Panc1 (cell line): ENCODE results near the gene FARS2. TPM values are rescaled to one million over a fixed set of nuclear protein-coding genes. Genes with fewer than 3 reads are reported as not detected.

Source experiments
- ATAC-seq: fragments of 200-7000 bp; cut with Tn5 transposase; 2 replicates; pipeline ENCODE4 v1.9.1; 2020; ENCODE audit warnings: mild to moderate bottlenecking, moderate library complexity
- BruUV-seq: library from RNA; stranded (reverse); fragments of 400-500 nt; replicated peaks from 2 replicates; lab custom pipeline; 2021; lab: Mats Ljungman, UMichigan
- CTCF ChIA-PET: fragments of 300-600 bp; sonication (Branson Sonifier 250); formaldehyde crosslinking; loops from one replicate; lab custom pipeline; 2022; ENCODE audit warnings: antibody characterized with exemption; lab: Charles Lee
- POLR2A ChIA-PET: fragments of 300-600 bp; sonication (Branson Sonifier 250); formaldehyde crosslinking; loops from one replicate; lab custom pipeline; 2022; ENCODE audit warnings: antibody characterized with exemption; lab: Charles Lee
- DNase-seq: peaks from one replicate; pipeline ENCODE4 v3.0.0-alpha.2; 2010; ENCODE audit warnings: low read depth, low spot score
- H3K27ac ChIP-seq: 2 replicates; pipeline ENCODE4 v1.5.1; 2011; ENCODE audit warnings: mild to moderate bottlenecking, low read length, inconsistent platforms
- H3K27me3 ChIP-seq: fragments of 200-500 bp; sonication (Bioruptor generic); 2 replicates; pipeline ENCODE4 v1.6.0; 2014; ENCODE audit warnings: low read length, inconsistent platforms; ENCODE audit not compliant: control insufficient read depth, insufficient read depth
- H3K36me3 ChIP-seq: fragments of 200-500 bp; sonication (Bioruptor generic); 2 replicates; pipeline ENCODE4 v1.5.1; 2014; ENCODE audit warnings: inconsistent platforms, mild to moderate bottlenecking, low read length, moderate library complexity; ENCODE audit not compliant: control insufficient read depth, insufficient read depth
- H3K4me1 ChIP-seq: 2 replicates; pipeline ENCODE4 v1.5.1; 2011; ENCODE audit warnings: inconsistent platforms, mild to moderate bottlenecking, low read length, moderate library complexity; ENCODE audit not compliant: control insufficient read depth, insufficient read depth
- H3K4me3 ChIP-seq, 2 experiments: 2 replicates each; pipeline ENCODE4 v1.5.1; 2011 to 2012; ENCODE audit warnings: low read depth in 2 of 2, low read length in 2 of 2, mild to moderate bottlenecking in 2 of 2, inconsistent platforms in 1 of 2, moderate library complexity in 1 of 2
- H3K9me3 ChIP-seq: fragments of 200-500 bp; sonication (Bioruptor generic); 2 replicates; pipeline ENCODE4 v1.5.1; 2014; ENCODE audit warnings: low read depth, mild to moderate bottlenecking, inconsistent platforms, low read length, moderate library complexity; ENCODE audit not compliant: control insufficient read depth, insufficient read depth
- POLR2AphosphoS5 ChIP-seq: IDR thresholded peaks from 2 replicates; pipeline ENCODE4 v1.6.1; 2012; ENCODE audit warnings: mild to moderate bottlenecking, low read depth, low read length, moderate library complexity
- SIN3A ChIP-seq: IDR thresholded peaks from 2 replicates; pipeline ENCODE4 v1.6.1; 2012; ENCODE audit warnings: low read depth, mild to moderate bottlenecking, low read length, moderate library complexity, borderline replicate concordance; ENCODE audit not compliant: insufficient read depth
- TCF7L2 ChIP-seq: IDR thresholded peaks from 2 replicates; pipeline ENCODE4 v1.6.1; 2011; ENCODE audit warnings: mild to moderate bottlenecking, low read depth, low read length, inconsistent platforms
- in situ Hi-C: cut with HindIII; loops from 2 replicates; pipeline ENCODE4 v1.10.0; 2016; ENCODE audit warnings: low sequenced_read_pairs, low pct_unique_long_range_greater_than_20kb
- intact Hi-C: fragments of 100-400 bp; cut with micrococcal nuclease; formaldehyde crosslinking; loops from one replicate; pipeline ENCODE4 v1.10.0; 2022; ENCODE audit not compliant: unreplicated experiment
- total RNA-seq: library from RNA; stranded (reverse); gene quantifications from one replicate; pipeline ENCODE4 v1.2.1, GENCODE V29; 2021; ENCODE audit not compliant: unreplicated experiment
- TF ChIP-seq, protein P1 (sequence below), 2 experiments: IDR thresholded peaks; 2 replicates each; pipeline ENCODE4 v1.6.1; 2011 to 2012; ENCODE audit warnings: low read depth in 2 of 2, control low read depth in 1 of 2, low read length in 1 of 2, mild to moderate bottlenecking in 1 of 2, moderate library complexity in 1 of 2; ENCODE audit not compliant: insufficient read depth in 1 of 2
- TF ChIP-seq, protein P2 (sequence below): fragments of 450-650 bp; IDR thresholded peaks from 2 replicates; pipeline ENCODE4 v1.5.1; 2017; ENCODE audit warnings: mild to moderate bottlenecking

Gene FARS2
- total RNA-seq, 1 experiment from 2014 or later = 12.8 TPM

DNA sequence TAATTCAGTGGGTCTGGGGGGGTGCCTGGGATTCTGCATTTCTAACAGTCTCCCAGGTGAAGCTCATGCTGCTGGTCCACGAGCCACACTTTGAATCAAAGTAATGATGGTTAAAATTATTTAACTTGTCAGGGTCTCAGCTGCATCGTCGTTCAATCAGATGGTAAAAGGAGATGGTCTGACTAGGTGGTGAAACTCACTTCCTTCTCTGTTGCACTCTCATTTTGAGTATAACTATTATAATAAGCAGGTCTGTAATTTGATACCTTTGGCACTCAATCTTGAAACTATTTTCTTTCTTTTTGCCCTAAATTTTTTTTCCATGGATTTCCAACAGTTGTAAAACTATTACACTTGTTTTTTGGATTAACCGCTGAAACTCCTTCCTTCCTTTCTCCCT, 292.5 kb downstream of the FARS2 start:
- in situ Hi-C loops = no loop called here
- no peaks in the 10 kb centered on the region for H3K4me1 ChIP-seq

DNA sequence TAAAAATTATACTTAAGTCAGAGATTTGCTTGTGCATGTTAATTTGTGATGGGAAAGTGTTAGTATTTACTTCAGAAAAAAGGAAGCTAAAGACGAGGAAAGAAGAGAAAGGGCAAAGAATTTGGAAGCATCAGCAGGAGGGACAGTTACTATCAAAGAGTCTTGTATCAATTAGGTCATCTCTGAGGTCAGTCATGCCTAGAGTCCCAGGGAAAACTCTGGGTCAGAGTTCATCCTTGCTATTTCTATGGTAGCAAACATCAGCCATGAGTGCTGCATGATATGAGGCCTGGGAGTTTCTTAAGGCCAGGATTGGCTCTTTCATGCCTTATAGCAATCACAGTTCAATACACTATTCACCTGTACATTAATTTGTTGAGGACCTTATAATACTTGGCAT, 292.9 kb downstream of the FARS2 start:
- intact Hi-C loops = no loop called here
- Histone ChIP-seq H3K9me3 (no peaks in the 10 kb centered on the region), H3K36me3 (no peaks in the 10 kb centered on the region), H3K27ac (no peak overlapping the region), H3K4me3 (no peak overlapping the region), H3K27me3 (no peaks in the 10 kb centered on the region), H3K4me1 (no peaks in the 10 kb centered on the region)
- TF ChIP-seq, protein P1, sequence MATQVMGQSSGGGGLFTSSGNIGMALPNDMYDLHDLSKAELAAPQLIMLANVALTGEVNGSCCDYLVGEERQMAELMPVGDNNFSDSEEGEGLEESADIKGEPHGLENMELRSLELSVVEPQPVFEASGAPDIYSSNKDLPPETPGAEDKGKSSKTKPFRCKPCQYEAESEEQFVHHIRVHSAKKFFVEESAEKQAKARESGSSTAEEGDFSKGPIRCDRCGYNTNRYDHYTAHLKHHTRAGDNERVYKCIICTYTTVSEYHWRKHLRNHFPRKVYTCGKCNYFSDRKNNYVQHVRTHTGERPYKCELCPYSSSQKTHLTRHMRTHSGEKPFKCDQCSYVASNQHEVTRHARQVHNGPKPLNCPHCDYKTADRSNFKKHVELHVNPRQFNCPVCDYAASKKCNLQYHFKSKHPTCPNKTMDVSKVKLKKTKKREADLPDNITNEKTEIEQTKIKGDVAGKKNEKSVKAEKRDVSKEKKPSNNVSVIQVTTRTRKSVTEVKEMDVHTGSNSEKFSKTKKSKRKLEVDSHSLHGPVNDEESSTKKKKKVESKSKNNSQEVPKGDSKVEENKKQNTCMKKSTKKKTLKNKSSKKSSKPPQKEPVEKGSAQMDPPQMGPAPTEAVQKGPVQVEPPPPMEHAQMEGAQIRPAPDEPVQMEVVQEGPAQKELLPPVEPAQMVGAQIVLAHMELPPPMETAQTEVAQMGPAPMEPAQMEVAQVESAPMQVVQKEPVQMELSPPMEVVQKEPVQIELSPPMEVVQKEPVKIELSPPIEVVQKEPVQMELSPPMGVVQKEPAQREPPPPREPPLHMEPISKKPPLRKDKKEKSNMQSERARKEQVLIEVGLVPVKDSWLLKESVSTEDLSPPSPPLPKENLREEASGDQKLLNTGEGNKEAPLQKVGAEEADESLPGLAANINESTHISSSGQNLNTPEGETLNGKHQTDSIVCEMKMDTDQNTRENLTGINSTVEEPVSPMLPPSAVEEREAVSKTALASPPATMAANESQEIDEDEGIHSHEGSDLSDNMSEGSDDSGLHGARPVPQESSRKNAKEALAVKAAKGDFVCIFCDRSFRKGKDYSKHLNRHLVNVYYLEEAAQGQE (IDR thresholded peaks at IDR 0.05; ENCODE audit: insufficient read depth in 1 of 2, low read depth in 2 of 2, low read length in 1 of 2) = no peak
- TF ChIP-seq SIN3A = no peak
- TF ChIP-seq, protein P2, sequence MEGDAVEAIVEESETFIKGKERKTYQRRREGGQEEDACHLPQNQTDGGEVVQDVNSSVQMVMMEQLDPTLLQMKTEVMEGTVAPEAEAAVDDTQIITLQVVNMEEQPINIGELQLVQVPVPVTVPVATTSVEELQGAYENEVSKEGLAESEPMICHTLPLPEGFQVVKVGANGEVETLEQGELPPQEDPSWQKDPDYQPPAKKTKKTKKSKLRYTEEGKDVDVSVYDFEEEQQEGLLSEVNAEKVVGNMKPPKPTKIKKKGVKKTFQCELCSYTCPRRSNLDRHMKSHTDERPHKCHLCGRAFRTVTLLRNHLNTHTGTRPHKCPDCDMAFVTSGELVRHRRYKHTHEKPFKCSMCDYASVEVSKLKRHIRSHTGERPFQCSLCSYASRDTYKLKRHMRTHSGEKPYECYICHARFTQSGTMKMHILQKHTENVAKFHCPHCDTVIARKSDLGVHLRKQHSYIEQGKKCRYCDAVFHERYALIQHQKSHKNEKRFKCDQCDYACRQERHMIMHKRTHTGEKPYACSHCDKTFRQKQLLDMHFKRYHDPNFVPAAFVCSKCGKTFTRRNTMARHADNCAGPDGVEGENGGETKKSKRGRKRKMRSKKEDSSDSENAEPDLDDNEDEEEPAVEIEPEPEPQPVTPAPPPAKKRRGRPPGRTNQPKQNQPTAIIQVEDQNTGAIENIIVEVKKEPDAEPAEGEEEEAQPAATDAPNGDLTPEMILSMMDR = no peak
- TF ChIP-seq TCF7L2 = no peak
- TF ChIP-seq POLR2AphosphoS5 = no peak
- in situ Hi-C loops = no loop called here
- no peak for ATAC-seq
- ChIA-PET CTCF (no interaction called here), POLR2A (no interaction called here)
- no peak for DNase-seq
- no TSS peak for BruUV-seq

More for the DNA sequence above, 292.5 kb downstream of the FARS2 start:
- POLR2A ChIA-PET = no interaction called here
- DNase-seq (no peak), ATAC-seq (no peak)
- TF ChIP-seq TCF7L2 (no peak), SIN3A (no peak), POLR2AphosphoS5 (no peak)
- TF ChIP-seq, protein P2 = no peak
- TF ChIP-seq, protein P1 (IDR thresholded peaks at IDR 0.05; ENCODE audit: insufficient read depth in 1 of 2, low read depth in 2 of 2, low read length in 1 of 2) = no peak
- intact Hi-C loops = no loop called here
- no TSS peak for BruUV-seq
- Histone ChIP-seq H3K9me3 (no peaks in the 10 kb centered on the region), H3K27ac (no peak overlapping the region), H3K27me3 (no peaks in the 10 kb centered on the region), H3K4me3 (no peak overlapping the region), H3K36me3 (no peaks in the 10 kb centered on the region)
- CTCF ChIA-PET = no interaction called here
